Calu3 (cell line): Measurements from ENCODE around the gene FNBP1. TPM values are rescaled to one million over a fixed set of nuclear protein-coding genes. Genes with fewer than 3 reads are reported as not detected.
"Not testable (repeated sequence)": the region's sequence is repeated elsewhere in the genome, so short reads cannot be mapped to it uniquely, and the experiment has no call there.

Experiments
- BruUV-seq: library from RNA; stranded (reverse); fragments of 400-500 nt; replicated peaks from 2 replicates; lab custom pipeline; 2021; lab: Mats Ljungman, UMichigan
- CTCF ChIA-PET: fragments of 300-600 bp; sonication (Branson Sonifier 250); formaldehyde crosslinking; loops from one replicate; lab custom pipeline; 2022; ENCODE audit warnings: antibody characterized with exemption; lab: Charles Lee
- DNase-seq: peaks from one replicate; pipeline ENCODE4 v3.0.0; 2022
- H3K27ac Mint-ChIP-seq: one replicate; pipeline ENCODE4 v1.8.0; 2022; ENCODE audit warnings: mixed read lengths; ENCODE audit not compliant: unreplicated experiment
- H3K27me3 Mint-ChIP-seq: one replicate; pipeline ENCODE4 v1.8.0; 2022; ENCODE audit warnings: mixed read lengths; ENCODE audit not compliant: unreplicated experiment
- H3K36me3 Mint-ChIP-seq: one replicate; pipeline ENCODE4 v1.8.0; 2022; ENCODE audit warnings: mild to moderate bottlenecking, moderate library complexity, mixed read lengths; ENCODE audit not compliant: insufficient read depth, unreplicated experiment
- H3K4me1 Mint-ChIP-seq: one replicate; pipeline ENCODE4 v1.8.0; 2022; ENCODE audit warnings: mild to moderate bottlenecking, low read depth, mixed read lengths; ENCODE audit not compliant: unreplicated experiment
- H3K4me3 Mint-ChIP-seq: one replicate; pipeline ENCODE4 v1.8.0; 2022; ENCODE audit warnings: mild to moderate bottlenecking, low read depth, moderate library complexity, mixed read lengths; ENCODE audit not compliant: unreplicated experiment
- H3K9me3 Mint-ChIP-seq: one replicate; pipeline ENCODE4 v1.8.0; 2022; ENCODE audit warnings: low read depth, mixed read lengths; ENCODE audit not compliant: unreplicated experiment
- intact Hi-C: fragments of 100-400 bp; cut with micrococcal nuclease; formaldehyde crosslinking; loops from one replicate; pipeline ENCODE4 v1.10.0; 2022; ENCODE audit not compliant: unreplicated experiment
- total RNA-seq: library from RNA; stranded (reverse); gene quantifications from 2 replicates; pipeline ENCODE4 v1.2.3, GENCODE V29; 2022
- TF ChIP-seq, protein P1 (sequence below): fragments of 200-600 bp; IDR thresholded peaks from one replicate; pipeline ENCODE4 v1.8.0; 2022; ENCODE audit warnings: antibody characterized with exemption; ENCODE audit not compliant: unreplicated experiment

Gene FNBP1
- total RNA-seq, 1 experiment from 2014 or later = 9.9 TPM

DNA sequence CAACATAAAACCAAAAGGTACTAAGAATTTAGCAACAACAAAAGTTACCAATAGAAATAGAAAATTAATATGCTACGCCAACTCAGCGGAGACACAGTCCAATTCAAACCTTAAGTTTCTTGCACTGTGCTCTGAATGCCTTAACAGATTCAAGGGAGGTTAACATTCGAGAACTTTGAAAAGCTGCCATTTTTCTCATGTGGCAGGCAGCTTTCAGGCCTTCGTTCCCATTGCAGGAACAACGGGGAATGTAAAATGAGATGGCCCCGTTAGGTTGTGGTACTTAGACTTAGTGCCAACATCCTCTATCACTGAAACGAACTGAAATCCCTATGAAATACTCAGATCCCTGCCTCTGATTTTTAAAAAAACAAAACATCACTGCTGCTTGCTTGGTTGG, 22.4 kb downstream of the FNBP1 start:
- Mint-ChIP-seq H3K27ac (no peak overlapping the region), H3K9me3 (no peaks in the 10 kb centered on the region), H3K4me3 (no peak overlapping the region), H3K4me1 (no peaks in the 10 kb centered on the region), H3K36me3 (no peaks in the 10 kb centered on the region), H3K27me3 (no peaks in the 10 kb centered on the region)
- BruUV-seq = no TSS peak
- TF ChIP-seq, protein P1, sequence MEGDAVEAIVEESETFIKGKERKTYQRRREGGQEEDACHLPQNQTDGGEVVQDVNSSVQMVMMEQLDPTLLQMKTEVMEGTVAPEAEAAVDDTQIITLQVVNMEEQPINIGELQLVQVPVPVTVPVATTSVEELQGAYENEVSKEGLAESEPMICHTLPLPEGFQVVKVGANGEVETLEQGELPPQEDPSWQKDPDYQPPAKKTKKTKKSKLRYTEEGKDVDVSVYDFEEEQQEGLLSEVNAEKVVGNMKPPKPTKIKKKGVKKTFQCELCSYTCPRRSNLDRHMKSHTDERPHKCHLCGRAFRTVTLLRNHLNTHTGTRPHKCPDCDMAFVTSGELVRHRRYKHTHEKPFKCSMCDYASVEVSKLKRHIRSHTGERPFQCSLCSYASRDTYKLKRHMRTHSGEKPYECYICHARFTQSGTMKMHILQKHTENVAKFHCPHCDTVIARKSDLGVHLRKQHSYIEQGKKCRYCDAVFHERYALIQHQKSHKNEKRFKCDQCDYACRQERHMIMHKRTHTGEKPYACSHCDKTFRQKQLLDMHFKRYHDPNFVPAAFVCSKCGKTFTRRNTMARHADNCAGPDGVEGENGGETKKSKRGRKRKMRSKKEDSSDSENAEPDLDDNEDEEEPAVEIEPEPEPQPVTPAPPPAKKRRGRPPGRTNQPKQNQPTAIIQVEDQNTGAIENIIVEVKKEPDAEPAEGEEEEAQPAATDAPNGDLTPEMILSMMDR = no peak
- intact Hi-C loops = no loop called here
- CTCF ChIA-PET = no interaction called here
- DNase-seq = no peak

DNA sequence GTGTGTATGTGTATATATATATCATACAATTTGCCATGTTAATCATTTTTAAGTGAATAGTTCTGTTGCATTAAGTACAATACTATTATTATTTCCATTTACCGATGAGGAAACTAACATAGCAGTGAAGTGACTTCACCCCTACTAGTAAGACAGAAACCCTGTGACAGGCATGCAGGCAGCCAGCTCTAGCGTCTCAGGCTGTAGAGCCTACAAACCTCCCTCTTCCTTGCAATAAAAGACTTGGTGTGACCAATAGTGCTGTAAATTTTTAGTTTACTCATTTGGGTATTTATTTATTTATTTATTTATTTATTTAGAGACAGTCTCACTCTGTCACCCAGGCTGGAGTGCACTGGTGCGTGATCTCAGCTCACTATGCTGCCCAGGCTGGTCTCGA, 24.7 kb downstream of the FNBP1 start:
- Mint-ChIP-seq H3K27me3 (no peaks in the 10 kb centered on the region), H3K9me3 (no peaks in the 10 kb centered on the region), H3K4me1 (no peaks in the 10 kb centered on the region), H3K36me3 (no peaks in the 10 kb centered on the region), H3K27ac (no peak overlapping the region), H3K4me3 (no peak overlapping the region)
- TF ChIP-seq, protein P1 = no peak
- CTCF ChIA-PET = no interaction called here
- no TSS peak for BruUV-seq
- intact Hi-C loops = no loop called here
- DNase-seq = no peak

DNA sequence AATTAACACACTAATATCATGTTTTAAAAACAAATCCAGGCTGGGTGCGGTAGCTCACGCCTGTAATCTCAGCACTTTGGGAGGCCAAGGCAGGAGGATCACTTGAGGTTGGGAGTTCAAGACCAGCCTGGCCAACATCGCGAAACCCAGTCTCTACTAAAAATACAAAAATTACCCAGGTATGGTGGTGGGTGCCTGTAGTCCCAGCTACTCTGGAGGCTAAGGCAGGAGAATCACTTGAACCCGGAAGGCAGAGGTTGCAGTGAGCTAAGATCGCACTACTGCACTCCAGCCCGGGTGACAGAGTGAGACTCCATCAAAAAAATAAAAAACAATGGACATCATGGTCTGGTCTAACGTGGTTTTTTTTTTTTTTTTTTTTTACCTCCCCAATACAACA, 25.5 kb downstream of the FNBP1 start:
- H3K9me3 Mint-ChIP-seq, intact Hi-C loops, DNase-seq, BruUV-seq, H3K36me3 Mint-ChIP-seq, H3K27me3 Mint-ChIP-seq, CTCF ChIA-PET, H3K4me3 Mint-ChIP-seq, H3K4me1 Mint-ChIP-seq, H3K27ac Mint-ChIP-seq: not testable (repeated sequence)

DNA sequence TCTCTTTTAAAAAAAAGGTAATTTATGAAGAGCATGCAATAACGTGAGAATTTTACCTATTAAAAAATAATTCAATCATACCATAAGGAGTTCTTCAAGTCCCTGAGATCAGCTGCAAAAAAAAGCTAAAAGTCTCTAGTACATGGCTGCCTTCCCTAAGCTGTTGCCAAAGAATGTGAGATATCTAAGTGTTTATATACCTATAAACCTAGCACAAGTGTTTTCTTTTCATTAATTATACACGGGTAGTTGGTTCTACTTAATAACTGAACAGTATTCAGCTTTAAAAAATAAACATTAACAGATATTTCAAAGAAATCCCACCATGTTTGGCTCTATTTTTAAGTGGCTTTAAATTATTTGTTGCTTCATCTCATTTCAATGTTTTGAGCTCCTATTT, 25.9 kb downstream of the FNBP1 start:
- TF ChIP-seq, protein P1 = no peak
- Mint-ChIP-seq H3K27me3 (no peaks in the 10 kb centered on the region), H3K27ac (no peak overlapping the region), H3K36me3 (no peaks in the 10 kb centered on the region), H3K4me3 (no peak overlapping the region), H3K4me1 (no peaks in the 10 kb centered on the region), H3K9me3 (no peaks in the 10 kb centered on the region)
- intact Hi-C loops = no loop called here
- BruUV-seq = no TSS peak
- DNase-seq = no peak
- CTCF ChIA-PET = no interaction called here

DNA sequence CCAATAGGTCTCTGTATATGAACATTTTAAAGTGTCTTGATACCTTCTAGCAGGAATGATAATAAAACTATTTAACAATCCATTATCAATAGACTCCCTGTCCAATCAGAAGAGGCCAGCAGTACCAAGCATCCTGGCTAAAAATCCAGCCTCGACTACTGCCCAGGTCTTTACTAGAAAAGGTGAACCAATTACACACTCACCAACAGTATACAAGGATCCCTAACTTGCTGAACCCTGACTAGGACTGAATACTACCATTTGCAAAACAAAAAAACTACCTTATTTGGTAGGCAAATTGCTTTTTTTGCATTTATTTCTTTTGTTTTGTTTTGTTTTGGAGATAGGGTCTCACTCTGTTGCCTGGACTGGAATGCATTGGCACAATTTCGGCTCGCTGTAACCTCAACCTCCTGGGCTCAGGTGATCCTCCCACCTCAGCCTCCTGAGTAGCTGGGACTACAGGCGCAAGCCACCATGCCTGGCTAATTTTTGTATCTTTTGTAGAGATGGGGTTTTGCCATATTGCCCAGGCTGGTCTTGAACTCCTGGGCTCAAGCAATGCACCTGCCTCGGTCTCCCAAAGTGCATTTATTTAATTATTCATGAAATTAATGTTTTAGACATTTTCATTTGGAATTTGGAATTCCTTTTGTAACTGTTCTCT, 27.5 kb downstream of the FNBP1 start:
- Mint-ChIP-seq H3K27ac (no peak overlapping the region), H3K36me3 (no peaks in the 10 kb centered on the region), H3K4me1 (no peaks in the 10 kb centered on the region), H3K27me3 (no peaks in the 10 kb centered on the region), H3K9me3 (no peaks in the 10 kb centered on the region), H3K4me3 (no peak overlapping the region)
- TF ChIP-seq, protein P1 = no peak
- DNase-seq = no peak
- intact Hi-C loops = no loop called here
- BruUV-seq = no TSS peak
- CTCF ChIA-PET = interaction anchor here (0.9 kb wide), 1 partner anchor 16 kb away, joined by 3 read pairs; no protein-coding TSS in a partner anchor
